ENCODE measurements around the gene KLF3. TPM values are rescaled to one million over a fixed set of nuclear protein-coding genes. Genes with fewer than 3 reads are reported as not detected.

Gene KLF3
- total RNA-seq, 1 experiment from 2014 or later, result 29.0 TPM

- H2AK5ac ChIP-seq (ENCODE audit: insufficient read length, low read length), result no peak overlapping the region
- no peaks in the 10 kb centered on the region for H3K9me3 ChIP-seq (ENCODE audit: control insufficient read depth, low read depth, low read length)
- no peaks in the 10 kb centered on the region for H4K20me1 ChIP-seq (ENCODE audit: control insufficient read depth, insufficient read depth, insufficient read length)
- TF ChIP-seq CTCF (conservative IDR thresholded peaks at IDR 0.05), result no peak
- H3K23me2 ChIP-seq (ENCODE audit: insufficient read length, low read depth, low read length, poor library complexity, severe bottlenecking), result no peaks in the 10 kb centered on the region
- Mint-ChIP-seq H3K27me3 (ENCODE audit: low read depth) (no peaks in the 10 kb centered on the region), H3K36me3 (ENCODE audit: insufficient read depth in 1 of 3, low read depth in 3 of 3) (peaks cover 0 to 2% (median 0%) of the 10 kb centered on the region in 3 experiments; a peak in 2 of 7 replicates), H3K4me1 (peaks cover 74 to 82% of the 10 kb centered on the region in 2 experiments), H3K27ac (peak overlapping the region; percentile 36 to 92 (median 72); a peak in 5 of 7 replicates), H3K9me3 (no peaks in the 10 kb centered on the region), H3K4me3 (0 out of 5 replicates have a peak overlapping the region, but pooled peaks of 1 of the 2 experiments have one; percentile 63)
- no peak overlapping the region for H2BK15ac ChIP-seq (ENCODE audit: low read depth, low read length)
- H3K9ac ChIP-seq (ENCODE audit: extremely low read depth, insufficient read length, low read length), result no peak overlapping the region
- no peaks in the 10 kb centered on the region for H3K27me3 ChIP-seq (ENCODE audit: insufficient read depth, low read length)
- no peak overlapping the region for H3K27ac ChIP-seq (ENCODE audit: insufficient read length, low read depth, low read length)
- DNase-seq, result no peak
- H2BK12ac ChIP-seq (ENCODE audit: insufficient read length, low read depth, low read length), result no peak overlapping the region
- no peak overlapping the region for H3K23ac ChIP-seq (ENCODE audit: insufficient read length, low read depth, low read length)
- no peak overlapping the region for H2BK120ac ChIP-seq (ENCODE audit: low read depth, low read length, poor library complexity, severe bottlenecking)
- H2BK20ac ChIP-seq (ENCODE audit: low read depth, low read length, poor library complexity, severe bottlenecking), result no peak overlapping the region
- no peak overlapping the region for H3K18ac ChIP-seq (ENCODE audit: insufficient read length, low read depth, low read length)
- H3T11ph ChIP-seq (ENCODE audit: low read length), result no peak overlapping the region
- H3K4me1 ChIP-seq (ENCODE audit: insufficient read depth, low read length), result peaks cover 19% of the 10 kb centered on the region
- no peak overlapping the region for H3K14ac ChIP-seq (ENCODE audit: insufficient read depth, low read length)
- no peak overlapping the region for H3K4me2 ChIP-seq (ENCODE audit: insufficient read depth, insufficient read length, low read length)
- peaks cover 19% of the 10 kb centered on the region; the same call in 1 of the 2 replicates for H3K79me2 ChIP-seq (ENCODE audit: insufficient read depth, low read length)
- H4K91ac ChIP-seq (ENCODE audit: insufficient read length, low read depth, low read length), result peak overlapping the region; percentile 85
- no peak overlapping the region for H3K56ac ChIP-seq (ENCODE audit: insufficient read length, low read depth, low read length)
- no peak overlapping the region for H4K8ac ChIP-seq (replicated peaks; ENCODE audit: insufficient read length, low read depth, low read length)
- no peak overlapping the region for H3K4ac ChIP-seq (ENCODE audit: low read depth, low read length)
- no peak overlapping the region for H2BK5ac ChIP-seq (ENCODE audit: insufficient read length, low read length)
- H3K79me1 ChIP-seq (ENCODE audit: insufficient read depth, low read depth, low read length, poor library complexity, severe bottlenecking), result peaks cover 6% of the 10 kb centered on the region
- no CpG with 5 or more reads among the region's 3 CpGs for WGBS (ENCODE audit: extremely low coverage, insufficient read length, low lambda C conversion rate)
- H2AFZ ChIP-seq (ENCODE audit: low read length), result no peak overlapping the region
- no peak overlapping the region for H4K5ac ChIP-seq (ENCODE audit: insufficient read length, low read depth, low read length)
Observed at GRCh38 chr4:38672074-38672396, 8.0 kb downstream of the KLF3 start.
